Esophagus muscularis mucosa (tissue), 4 donors: ENCODE data around the gene RAB11FIP2. TPM values are rescaled to one million over a fixed set of nuclear protein-coding genes. Genes with fewer than 3 reads are reported as not detected.
"Not testable (repeated sequence)": the region's sequence is repeated elsewhere in the genome, so short reads cannot be mapped to it uniquely, and the experiment has no call there.

Experiments used
- DNase-seq: peaks from one replicate; pipeline ENCODE4 v3.0.0-alpha.2; 2017; ENCODE audit errors: extremely low spot score
- H3K27ac ChIP-seq, 4 donors: fragments of 200-600 bp; sonication (generic); replicated peaks in 1 of 4; 1 replicate in 3 of 4; 2 replicates in 1 of 4; pipeline ENCODE4 v1.5.1; 2016 to 2019; ENCODE audit warnings: mild to moderate bottlenecking in 1 of 4
- H3K27me3 ChIP-seq, 4 donors: fragments of 200-600 bp; sonication (generic); one replicate each; pipeline versions ENCODE4 v1.5.1 to v1.6.0; 2016 to 2019
- H3K36me3 ChIP-seq, 4 donors: fragments of 200-600 bp; sonication (generic); one replicate each; pipeline ENCODE4 v1.5.1; 2016 to 2019
- H3K4me1 ChIP-seq, 4 donors: fragments of 200-600 bp; sonication (generic); one replicate each; pipeline ENCODE4 v1.5.1; 2016 to 2019
- H3K4me3 ChIP-seq, 4 donors: fragments of 200-600 bp; sonication (generic); 1 replicate in 2 of 4; 2 replicates in 2 of 4; pipeline ENCODE4 v1.5.1; 2016 to 2019; ENCODE audit warnings: mild to moderate bottlenecking in 4 of 4, moderate library complexity in 1 of 4
- H3K9me3 ChIP-seq, 4 donors: fragments of 200-600 bp; sonication (generic); 1 replicate in 3 of 4; 2 replicates in 1 of 4; pipeline ENCODE4 v1.5.1; 2016 to 2019
- EP300 ChIP-seq: sonication (generic); formaldehyde crosslinking; IDR thresholded peaks from one replicate; pipeline ENCODE4 v1.6.1; 2017; ENCODE audit warnings: antibody characterized with exemption
- POLR2A ChIP-seq: fragments of 450-650 bp; IDR thresholded peaks from one replicate; pipeline ENCODE4 v1.6.1; 2017; ENCODE audit warnings: antibody characterized with exemption, moderate library complexity, mild to moderate bottlenecking, low read depth
- POLR2AphosphoS5 ChIP-seq, 2 donors: sonication (generic); formaldehyde crosslinking; IDR thresholded peaks; one replicate each; pipeline ENCODE4 v1.6.1; 2017; ENCODE audit warnings: antibody characterized with exemption in 2 of 2
- WGBS: methylation state at CpG from one replicate; pipeline ENCODE4 v1.1.5; 2018; 5-methylcytosine and 5-hydroxymethylcytosine counted together
- intact Hi-C: fragments of 100-400 bp; cut with DNase I; formaldehyde crosslinking; loops from one replicate; pipeline ENCODE4 v1.15.1; 2023
- total RNA-seq, 4 donors: library from RNA; depleted of rRNA; stranded (reverse); fragments of >200 nt; gene quantifications; one replicate each; pipeline versions ENCODE4 v1.1.0 to v1.2.1, GENCODE V29; 2016
- TF ChIP-seq, protein P1 (sequence below), 3 experiments: fragments of 200-600 bp in 2 of 3; fragments of 450-650 bp in 1 of 3; sonication (generic) in 2 of 3; IDR thresholded peaks; one replicate each; pipeline ENCODE4 v1.5.1; 2017 to 2019; ENCODE audit warnings: antibody characterized with exemption in 3 of 3, mild to moderate bottlenecking in 2 of 3, moderate library complexity in 1 of 3

The RAB11FIP2 gene
- total RNA-seq, 4 donors from 2014 or later, result 34.8 to 46.5 (median 38.8) TPM

DNA sequence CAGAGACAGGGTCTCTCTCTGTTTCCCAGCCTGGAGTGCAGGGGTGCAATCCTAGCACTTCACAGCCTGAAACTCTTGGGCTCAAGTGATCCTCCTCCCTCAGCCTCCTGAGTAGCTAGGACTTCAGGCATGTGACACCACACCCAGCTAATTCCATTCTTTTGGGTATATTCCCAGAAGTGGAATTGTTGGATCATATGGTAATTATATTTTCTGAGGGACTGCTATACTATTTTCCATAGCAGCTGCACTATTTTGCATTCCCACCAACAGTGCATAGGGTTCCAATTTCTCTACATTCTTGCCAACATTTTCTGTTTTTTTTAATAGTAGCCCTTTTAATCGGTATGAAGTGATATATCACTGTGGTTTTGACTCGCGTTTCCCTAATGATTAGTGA lies 30.0 kb upstream of the RAB11FIP2 start:
- TF ChIP-seq POLR2A, result no peak
- TF ChIP-seq, protein P1, sequence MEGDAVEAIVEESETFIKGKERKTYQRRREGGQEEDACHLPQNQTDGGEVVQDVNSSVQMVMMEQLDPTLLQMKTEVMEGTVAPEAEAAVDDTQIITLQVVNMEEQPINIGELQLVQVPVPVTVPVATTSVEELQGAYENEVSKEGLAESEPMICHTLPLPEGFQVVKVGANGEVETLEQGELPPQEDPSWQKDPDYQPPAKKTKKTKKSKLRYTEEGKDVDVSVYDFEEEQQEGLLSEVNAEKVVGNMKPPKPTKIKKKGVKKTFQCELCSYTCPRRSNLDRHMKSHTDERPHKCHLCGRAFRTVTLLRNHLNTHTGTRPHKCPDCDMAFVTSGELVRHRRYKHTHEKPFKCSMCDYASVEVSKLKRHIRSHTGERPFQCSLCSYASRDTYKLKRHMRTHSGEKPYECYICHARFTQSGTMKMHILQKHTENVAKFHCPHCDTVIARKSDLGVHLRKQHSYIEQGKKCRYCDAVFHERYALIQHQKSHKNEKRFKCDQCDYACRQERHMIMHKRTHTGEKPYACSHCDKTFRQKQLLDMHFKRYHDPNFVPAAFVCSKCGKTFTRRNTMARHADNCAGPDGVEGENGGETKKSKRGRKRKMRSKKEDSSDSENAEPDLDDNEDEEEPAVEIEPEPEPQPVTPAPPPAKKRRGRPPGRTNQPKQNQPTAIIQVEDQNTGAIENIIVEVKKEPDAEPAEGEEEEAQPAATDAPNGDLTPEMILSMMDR (IDR thresholded peaks at IDR 0.05), result no peak
- no peak for TF ChIP-seq EP300
- TF ChIP-seq POLR2AphosphoS5 (IDR thresholded peaks at IDR 0.05), result no peak
- Histone ChIP-seq H3K27me3 (no peaks in the 10 kb centered on the region), H3K4me1 (no peaks in the 10 kb centered on the region), H3K4me3 (no peak overlapping the region), H3K9me3 (no peaks in the 10 kb centered on the region), H3K27ac (no peak overlapping the region), H3K36me3 (no peaks in the 10 kb centered on the region)
- intact Hi-C loops, result no loop called here
- 75% methylated on average over 3 of the region's 3 CpGs for WGBS
- DNase-seq, result no peak

DNA sequence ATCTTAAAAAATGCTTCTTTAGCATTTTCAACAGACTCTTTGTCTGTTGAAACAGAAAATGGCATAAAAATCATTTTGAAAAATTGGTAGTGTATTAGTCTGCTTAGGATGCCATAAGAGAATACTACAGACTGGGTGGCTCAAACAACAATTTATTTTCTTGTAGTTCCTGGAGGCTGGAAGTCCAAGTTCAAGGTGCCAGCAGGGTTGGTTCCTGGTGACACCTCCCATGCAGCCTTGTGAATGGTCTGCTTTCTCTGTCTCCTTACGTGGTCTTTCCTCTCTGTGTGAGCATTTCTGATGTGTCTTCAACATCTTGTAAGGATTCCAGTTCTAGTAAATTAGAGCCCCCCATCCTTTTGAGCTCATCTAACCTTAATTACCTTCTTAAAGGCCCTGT lies 26.1 kb upstream of the RAB11FIP2 start:
- 100% methylated on average over 1 of the region's 1 CpG for WGBS
- no peaks in the 10 kb centered on the region for H3K36me3 ChIP-seq
- H3K4me3 ChIP-seq, result no peak overlapping the region
- H3K27me3 ChIP-seq, result no peaks in the 10 kb centered on the region
- no peak for DNase-seq
- H3K9me3 ChIP-seq, result no peaks in the 10 kb centered on the region
- TF ChIP-seq POLR2AphosphoS5 (IDR thresholded peaks at IDR 0.05) (no peak), EP300 (no peak), POLR2A (no peak)
- TF ChIP-seq, protein P1 (IDR thresholded peaks at IDR 0.05), result no peak
- H3K27ac ChIP-seq, result no peak overlapping the region
- H3K4me1 ChIP-seq, result no peaks in the 10 kb centered on the region
- intact Hi-C loops, result no loop called here

DNA sequence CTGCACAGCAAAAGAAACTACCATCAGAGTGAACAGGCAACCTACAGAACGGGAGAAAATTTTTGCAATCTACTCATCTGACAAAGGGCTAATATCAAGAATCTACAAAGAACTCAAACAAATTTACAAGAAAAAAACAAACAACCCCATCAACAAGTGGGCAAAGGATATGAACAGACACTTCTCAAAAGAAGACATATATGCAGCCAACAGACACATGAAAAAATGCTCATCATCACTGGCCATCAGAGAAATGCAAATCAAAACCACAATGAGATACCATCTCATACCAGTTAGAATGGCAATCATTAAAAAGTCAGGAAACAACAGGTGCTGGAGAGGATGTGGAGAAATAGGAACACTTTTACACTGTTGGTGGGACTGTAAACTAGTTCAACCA lies 20.6 kb upstream of the RAB11FIP2 start:
- H3K4me3 ChIP-seq, H3K27me3 ChIP-seq, H3K4me1 ChIP-seq, DNase-seq, intact Hi-C loops, H3K27ac ChIP-seq, H3K9me3 ChIP-seq, H3K36me3 ChIP-seq: not testable (repeated sequence)
- 80% methylated on average over 1 of the region's 1 CpG for WGBS

DNA sequence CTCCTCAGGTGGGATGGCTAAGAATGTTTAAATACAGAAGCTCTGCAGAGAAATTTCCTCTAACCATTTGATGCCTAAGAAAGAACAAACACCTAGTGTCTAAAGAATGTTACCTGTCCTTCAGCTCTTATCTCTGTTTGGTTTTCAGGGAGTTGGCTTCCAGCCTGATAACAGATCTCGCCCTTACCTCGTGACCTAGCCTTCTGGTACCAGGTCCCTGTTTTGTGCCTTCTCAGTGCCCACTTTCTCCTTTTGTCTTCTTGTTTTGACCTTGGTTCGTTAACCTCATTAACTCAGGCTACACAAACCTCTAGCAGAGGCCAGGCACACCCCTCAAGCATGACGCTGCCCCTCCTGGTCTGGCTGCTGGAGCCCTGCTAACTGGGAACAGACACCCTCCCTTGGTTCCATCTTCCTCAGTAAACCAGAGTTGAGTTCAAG lies 16.1 kb upstream of the RAB11FIP2 start:
- TF ChIP-seq POLR2AphosphoS5 (IDR thresholded peaks at IDR 0.05) (no peak), EP300 (no peak), POLR2A (no peak)
- TF ChIP-seq, protein P1 (IDR thresholded peaks at IDR 0.05), result no peak
- DNase-seq, result no peak
- no peaks in the 10 kb centered on the region for H3K36me3 ChIP-seq
- no peaks in the 10 kb centered on the region for H3K27me3 ChIP-seq
- no peak overlapping the region for H3K4me3 ChIP-seq
- no peaks in the 10 kb centered on the region for H3K9me3 ChIP-seq
- H3K4me1 ChIP-seq, result no peaks in the 10 kb centered on the region
- WGBS, result 92% methylated on average over 4 of the region's 4 CpGs
- H3K27ac ChIP-seq, result no peak overlapping the region
- intact Hi-C loops, result no loop called here

DNA sequence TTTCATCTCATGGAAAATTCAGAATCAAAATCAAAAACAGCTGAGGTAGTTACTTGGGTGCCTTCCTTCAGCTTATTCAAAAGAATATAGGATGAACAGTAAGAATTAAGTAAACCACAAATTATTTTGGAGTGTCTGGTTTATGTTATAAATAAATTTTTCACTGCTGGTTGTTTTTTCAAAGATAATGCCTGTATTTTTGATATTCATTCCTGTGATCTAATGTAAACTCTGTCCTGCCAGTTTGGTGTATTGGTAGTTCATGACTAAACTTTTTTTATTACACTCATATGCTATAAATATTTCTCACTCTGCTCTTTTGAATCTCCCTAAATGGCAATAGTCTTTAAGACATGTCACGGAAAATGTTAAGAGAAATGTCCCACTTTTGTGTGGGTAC lies 11.6 kb upstream of the RAB11FIP2 start:
- TF ChIP-seq POLR2A (no peak), POLR2AphosphoS5 (IDR thresholded peaks at IDR 0.05) (no peak), EP300 (no peak)
- TF ChIP-seq, protein P1 (IDR thresholded peaks at IDR 0.05), result no peak
- no peak for DNase-seq
- Histone ChIP-seq H3K9me3 (no peaks in the 10 kb centered on the region), H3K36me3 (no peaks in the 10 kb centered on the region), H3K4me1 (no peaks in the 10 kb centered on the region), H3K4me3 (no peak overlapping the region), H3K27me3 (no peaks in the 10 kb centered on the region), H3K27ac (no peak overlapping the region)
- intact Hi-C loops, result no loop called here
- WGBS, result 96% methylated on average over 1 of the region's 1 CpG
